NB4 (cell line): ENCODE data around the gene LFNG.

ENCODE experiments used
- CTCF ChIP-seq: IDR thresholded peaks from one replicate; pipeline ENCODE4 v1.5.1; 2012; ENCODE audit warnings: low read depth, low read length
- POLR2A ChIP-seq: IDR thresholded peaks from 2 replicates; pipeline ENCODE4 v1.6.1; 2011; ENCODE audit warnings: mild to moderate bottlenecking; ENCODE audit not compliant: insufficient read length; ENCODE audit errors: extremely low read depth

GRCh38 chr7:2530071-2530987 lies 10.8 kb downstream of the LFNG start:
- TF ChIP-seq CTCF (no peak), POLR2A (no peak)
